Subcutaneous adipose tissue (tissue), 4 donors: Measurements from ENCODE around the gene ARHGEF38. TPM values are rescaled to one million over a fixed set of nuclear protein-coding genes. Genes with fewer than 3 reads are reported as not detected.

Experiments
- total RNA-seq, 4 donors: library from RNA; depleted of rRNA; stranded (reverse); fragments of >200 nt; gene quantifications; one replicate each; pipeline ENCODE4 v1.1.0, GENCODE V29; 2016
- TF ChIP-seq, protein P1 (sequence below): fragments of 450-650 bp; IDR thresholded peaks from one replicate; pipeline ENCODE4 v1.5.1; 2016; ENCODE audit warnings: low read depth, mild to moderate bottlenecking, control low read depth, antibody characterized with exemption, moderate library complexity

Gene ARHGEF38
- total RNA-seq, 4 donors from 2014 or later = not detected

DNA sequence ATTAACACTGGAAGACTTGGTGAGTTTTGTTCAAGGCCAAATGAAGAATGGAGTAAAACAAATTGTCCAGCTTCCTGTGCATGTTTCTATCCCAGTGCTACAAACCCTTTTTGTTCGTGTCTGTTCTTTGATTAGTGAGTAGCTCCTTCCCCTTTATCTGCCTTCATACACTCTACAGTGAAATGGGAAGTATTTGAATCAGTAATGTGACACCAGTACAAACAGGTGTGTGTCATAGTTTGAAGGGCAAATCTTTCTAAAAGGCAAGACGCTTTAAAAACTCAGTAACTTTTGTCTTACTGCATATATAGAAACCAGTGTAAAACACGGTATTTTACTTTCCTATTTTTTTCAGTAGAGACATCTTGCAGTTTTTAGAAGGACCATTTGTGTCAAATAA is 5.9 kb downstream of the ARHGEF38 start:
- TF ChIP-seq, protein P1, sequence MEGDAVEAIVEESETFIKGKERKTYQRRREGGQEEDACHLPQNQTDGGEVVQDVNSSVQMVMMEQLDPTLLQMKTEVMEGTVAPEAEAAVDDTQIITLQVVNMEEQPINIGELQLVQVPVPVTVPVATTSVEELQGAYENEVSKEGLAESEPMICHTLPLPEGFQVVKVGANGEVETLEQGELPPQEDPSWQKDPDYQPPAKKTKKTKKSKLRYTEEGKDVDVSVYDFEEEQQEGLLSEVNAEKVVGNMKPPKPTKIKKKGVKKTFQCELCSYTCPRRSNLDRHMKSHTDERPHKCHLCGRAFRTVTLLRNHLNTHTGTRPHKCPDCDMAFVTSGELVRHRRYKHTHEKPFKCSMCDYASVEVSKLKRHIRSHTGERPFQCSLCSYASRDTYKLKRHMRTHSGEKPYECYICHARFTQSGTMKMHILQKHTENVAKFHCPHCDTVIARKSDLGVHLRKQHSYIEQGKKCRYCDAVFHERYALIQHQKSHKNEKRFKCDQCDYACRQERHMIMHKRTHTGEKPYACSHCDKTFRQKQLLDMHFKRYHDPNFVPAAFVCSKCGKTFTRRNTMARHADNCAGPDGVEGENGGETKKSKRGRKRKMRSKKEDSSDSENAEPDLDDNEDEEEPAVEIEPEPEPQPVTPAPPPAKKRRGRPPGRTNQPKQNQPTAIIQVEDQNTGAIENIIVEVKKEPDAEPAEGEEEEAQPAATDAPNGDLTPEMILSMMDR = no peak

DNA sequence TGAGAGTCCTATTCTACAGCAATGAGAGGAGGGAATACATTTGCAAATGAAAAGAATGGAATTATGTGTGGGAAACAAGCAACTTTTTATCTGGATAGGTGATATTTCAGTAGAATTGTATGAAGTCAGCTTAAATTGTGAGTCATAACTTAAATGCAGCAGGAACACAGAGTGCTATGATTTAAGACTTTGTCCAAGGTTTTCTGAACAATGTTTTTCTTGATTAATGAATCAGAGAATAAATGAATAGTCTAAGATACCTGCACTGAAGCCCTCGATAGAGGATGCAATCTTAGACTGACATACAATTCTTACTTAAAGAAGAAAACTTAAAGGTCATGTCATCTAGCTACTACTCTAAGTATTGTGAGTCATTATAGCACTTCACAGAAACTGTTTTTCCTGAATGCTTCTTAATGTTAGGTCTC is 8.0 kb downstream of the ARHGEF38 start:
- TF ChIP-seq, protein P1 = no peak

DNA sequence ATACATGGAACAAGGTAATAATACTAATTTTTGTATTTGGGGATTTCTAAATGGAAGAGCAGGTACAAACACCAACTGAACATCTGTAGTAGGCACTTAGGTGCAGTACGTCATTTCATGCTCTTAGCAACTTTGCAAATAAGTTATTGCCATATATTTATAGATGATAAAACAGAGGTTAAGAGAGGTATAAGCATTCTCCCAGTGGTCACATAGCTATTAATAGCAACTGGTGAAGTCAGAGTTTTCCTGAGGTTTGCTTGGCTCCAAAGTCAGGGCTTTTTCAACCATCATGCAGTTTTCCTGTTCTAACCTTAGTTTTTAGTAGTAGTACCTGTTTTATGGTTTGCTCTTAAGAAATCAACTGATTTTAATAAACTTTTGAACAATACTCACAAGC is 10.9 kb downstream of the ARHGEF38 start:
- TF ChIP-seq, protein P1 = no peak

DNA sequence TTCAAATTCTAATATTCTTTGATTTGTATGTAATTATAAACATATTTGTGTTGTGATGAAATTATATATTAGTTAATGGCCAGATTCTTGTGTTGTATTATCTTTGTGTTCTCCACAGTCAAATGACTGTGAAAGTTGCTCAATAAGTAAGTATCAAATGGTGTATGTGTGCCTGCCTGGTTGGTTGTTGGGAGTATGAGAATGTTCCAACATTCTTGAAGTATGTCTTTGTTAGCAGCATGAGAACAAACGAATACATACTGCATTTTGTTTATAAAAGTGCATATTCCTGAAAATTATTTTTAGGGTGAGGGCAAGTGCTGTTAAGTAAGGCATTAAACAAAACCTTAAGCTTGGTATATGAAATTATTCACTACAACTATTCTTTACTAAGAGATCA is 16.2 kb downstream of the ARHGEF38 start:
- TF ChIP-seq, protein P1 = no peak

DNA sequence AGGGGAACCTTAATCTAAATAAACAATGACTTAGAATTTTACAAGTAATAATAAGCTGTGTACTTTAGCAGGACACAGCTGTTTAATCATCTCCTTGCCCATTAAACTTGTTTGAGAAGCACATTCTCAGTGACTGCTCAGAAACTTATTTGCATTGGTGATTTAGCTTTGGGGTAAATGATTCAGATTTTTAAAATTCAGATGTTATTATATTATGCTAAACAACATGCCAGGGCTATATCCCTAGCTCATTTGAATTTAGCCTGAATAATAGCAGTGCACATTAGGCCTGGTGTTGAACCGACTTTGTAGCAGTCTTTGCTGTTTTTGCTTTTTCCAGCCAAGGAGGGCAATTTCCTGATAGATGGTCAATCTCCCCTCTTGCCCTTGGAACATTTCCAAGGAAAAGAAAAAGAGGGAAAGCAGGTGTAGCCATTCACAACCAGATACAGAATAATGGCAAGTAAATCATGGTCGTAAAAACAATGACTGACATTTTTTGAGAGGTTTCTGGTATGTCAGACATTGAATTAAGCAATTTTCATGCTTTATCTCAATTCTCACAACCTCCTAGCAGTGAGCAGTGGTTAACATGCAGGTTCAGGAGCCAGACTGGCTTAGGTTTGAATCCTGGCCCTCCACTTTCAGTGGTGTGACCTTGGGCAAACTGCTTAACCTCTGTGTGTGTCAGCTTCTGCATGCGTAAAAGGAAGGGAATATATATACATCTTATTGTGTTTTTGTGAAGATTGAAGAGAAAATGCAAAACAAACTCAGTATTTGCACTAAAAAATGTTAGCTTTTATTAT is 16.8 kb downstream of the ARHGEF38 start:
- TF ChIP-seq, protein P1 = no peak

DNA sequence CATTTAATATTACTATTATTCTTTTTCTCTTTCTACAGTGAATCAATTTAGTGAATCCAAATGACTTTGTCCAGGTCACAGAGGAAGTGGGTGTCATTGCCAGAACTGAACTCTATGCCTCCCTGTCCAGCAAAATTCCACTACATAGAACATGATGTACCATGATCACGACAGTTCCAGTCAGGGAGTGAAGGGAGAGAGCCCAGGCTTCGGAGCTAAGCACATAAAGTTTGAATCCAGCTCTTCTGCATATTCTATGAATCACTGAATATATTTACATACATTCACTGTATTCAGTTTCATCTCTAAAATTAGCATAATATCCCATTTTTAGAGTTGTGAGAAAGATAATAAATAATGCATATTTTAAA is 17.4 kb downstream of the ARHGEF38 start:
- TF ChIP-seq, protein P1 = no peak

DNA sequence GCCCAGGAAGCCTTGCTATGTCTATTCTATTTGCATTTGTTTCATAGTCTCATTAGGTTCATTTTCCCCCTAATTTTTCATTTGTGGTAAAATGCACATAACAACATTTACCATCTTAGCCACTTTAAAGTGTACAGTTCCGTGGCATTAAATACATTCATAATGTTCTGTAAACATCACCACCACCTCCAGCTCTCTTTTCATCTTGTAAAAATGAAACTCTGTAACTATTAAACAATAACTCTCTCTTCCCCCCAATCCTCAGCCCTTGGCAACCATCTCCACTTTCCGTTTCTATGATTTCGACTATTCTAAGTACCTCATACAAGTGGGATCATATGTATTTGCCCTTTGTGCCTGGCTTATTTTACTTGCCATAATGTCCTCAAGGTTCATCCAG is 19.9 kb downstream of the ARHGEF38 start:
- TF ChIP-seq, protein P1 = no peak
